IMR-90 (cell line): ENCODE results near the gene TSC22D3. TPM values are rescaled to one million over a fixed set of nuclear protein-coding genes. Genes with fewer than 3 reads are reported as not detected.

Source experiments
- ATAC-seq: fragments of 200-7000 bp; cut with Tn5 transposase; 2 replicates; pipeline ENCODE4 v1.9.1; 2020; ENCODE audit warnings: low read depth, mild to moderate bottlenecking, moderate library complexity
- BruUV-seq: library from RNA; stranded (reverse); fragments of 400-500 nt; replicated peaks from 2 replicates; lab custom pipeline; 2021; lab: Mats Ljungman, UMichigan
- CTCF ChIA-PET: fragments of 300-600 bp; formaldehyde crosslinking; extraction: SDS; loops from one replicate; lab custom pipeline; 2021; ENCODE audit warnings: antibody characterized with exemption; lab: Yijun Ruan, JAX
- POLR2A ChIA-PET: fragments of 300-600 bp; sonication (Branson Sonifier 250); formaldehyde crosslinking; loops from one replicate; lab custom pipeline; 2022; ENCODE audit warnings: antibody characterized with exemption; ENCODE audit not compliant: unreplicated experiment; lab: Charles Lee
- DNase-seq: peaks from one replicate; pipeline ENCODE4 v3.0.0; 2013
- H2AFZ ChIP-seq: replicated peaks from 2 replicates; pipeline ENCODE3; 2013; ENCODE audit warnings: low read length, mild to moderate bottlenecking; ENCODE audit not compliant: poor library complexity
- H2AK5ac ChIP-seq: 2 replicates; pipeline ENCODE4 v1.6.1; 2013; ENCODE audit warnings: low read depth, low read length, inconsistent platforms
- H2AK9ac ChIP-seq: replicated peaks from 2 replicates; pipeline ENCODE3; 2013; ENCODE audit warnings: mild to moderate bottlenecking, low read depth, low read length, moderate library complexity; ENCODE audit not compliant: poor library complexity
- H2BK120ac ChIP-seq: 2 replicates; pipeline ENCODE4 v1.6.1; 2013; ENCODE audit warnings: low read depth, low read length, inconsistent platforms
- H2BK15ac ChIP-seq: 3 replicates; pipeline ENCODE4 v1.6.1; 2013; ENCODE audit warnings: low read depth, low read length, inconsistent platforms
- H2BK20ac ChIP-seq: 2 replicates; pipeline ENCODE4 v1.6.1; 2013; ENCODE audit warnings: low read depth, mild to moderate bottlenecking, inconsistent platforms, low read length, moderate library complexity
- H2BK5ac ChIP-seq: 2 replicates; pipeline ENCODE4 v1.6.1; 2013; ENCODE audit warnings: mild to moderate bottlenecking, low read depth, low read length, inconsistent platforms; ENCODE audit not compliant: poor library complexity, severe bottlenecking
- H3K14ac ChIP-seq: replicated peaks from 2 replicates; pipeline ENCODE4 v1.6.1; 2013; ENCODE audit warnings: low read depth, low read length, inconsistent platforms
- H3K18ac ChIP-seq: 2 replicates; pipeline ENCODE4 v1.6.1; 2013; ENCODE audit warnings: low read depth, low read length, control low read depth
- H3K23ac ChIP-seq: 2 replicates; pipeline ENCODE4 v1.6.1; 2013; ENCODE audit warnings: low read depth, low read length, inconsistent platforms
- H3K27ac ChIP-seq: 2 replicates; pipeline ENCODE4 v1.5.1; 2013; ENCODE audit warnings: mild to moderate bottlenecking, control low read depth, low read length; ENCODE audit not compliant: insufficient read depth
- H3K27me3 ChIP-seq: 2 replicates; pipeline ENCODE4 v1.6.1; 2013; ENCODE audit warnings: low read length; ENCODE audit not compliant: control insufficient read depth, insufficient read depth
- H3K36me3 ChIP-seq: 2 replicates; pipeline ENCODE4 v1.6.1; 2013; ENCODE audit warnings: low read length, mixed read lengths; ENCODE audit not compliant: control insufficient read depth, insufficient read depth
- H3K4ac ChIP-seq: 2 replicates; pipeline ENCODE4 v1.6.1; 2013; ENCODE audit warnings: low read depth, low read length, inconsistent platforms
- H3K4me1 ChIP-seq: 2 replicates; pipeline ENCODE4 v1.6.1; 2013; ENCODE audit warnings: low read length, mixed read lengths; ENCODE audit not compliant: control insufficient read depth, insufficient read depth
- H3K4me2 ChIP-seq: 2 replicates; pipeline ENCODE4 v1.6.1; 2013; ENCODE audit warnings: low read depth, mild to moderate bottlenecking, control low read depth, low read length, moderate library complexity
- H3K4me3 ChIP-seq: 2 replicates; pipeline ENCODE4 v1.5.1; 2013; ENCODE audit warnings: low read depth, mild to moderate bottlenecking, control low read depth, low read length, moderate library complexity; ENCODE audit not compliant: insufficient read depth
- H3K56ac ChIP-seq: 2 replicates; pipeline ENCODE4 v1.6.1; 2013; ENCODE audit warnings: low read length, inconsistent platforms; ENCODE audit not compliant: insufficient read depth; ENCODE audit errors: extremely low read depth
- H3K79me1 ChIP-seq, 2 experiments: 2 replicates each; pipeline ENCODE4 v1.6.1; 2013; ENCODE audit warnings: low read length in 2 of 2, inconsistent platforms in 1 of 2, low read depth in 1 of 2
- H3K9ac ChIP-seq: 2 replicates; pipeline ENCODE4 v1.6.1; 2013; ENCODE audit warnings: low read depth, low read length, control low read depth
- H3K9me1 ChIP-seq: 2 replicates; pipeline ENCODE4 v1.6.1; 2013; ENCODE audit warnings: low read length, inconsistent platforms; ENCODE audit not compliant: insufficient read depth
- H3K9me3 ChIP-seq: 2 replicates; pipeline ENCODE4 v1.6.1; 2013; ENCODE audit warnings: low read length; ENCODE audit not compliant: control insufficient read depth, insufficient read depth
- H4K20me1 ChIP-seq: 2 replicates; pipeline ENCODE4 v1.6.1; 2013; ENCODE audit warnings: low read length, inconsistent platforms; ENCODE audit not compliant: insufficient read depth
- H4K5ac ChIP-seq: 2 replicates; pipeline ENCODE4 v1.6.1; 2013; ENCODE audit warnings: mild to moderate bottlenecking, low read depth, low read length, control low read depth
- H4K8ac ChIP-seq, 2 experiments: 2 replicates each; pipeline ENCODE4 v1.6.1; 2013; ENCODE audit warnings: low read depth in 2 of 2, low read length in 2 of 2, control low read depth in 1 of 2, inconsistent platforms in 1 of 2
- H4K91ac ChIP-seq: 2 replicates; pipeline ENCODE4 v1.6.1; 2013; ENCODE audit warnings: low read depth, low read length, inconsistent platforms; ENCODE audit not compliant: insufficient read depth
- BHLHE40 ChIP-seq: fragments of 150-350 bp; IDR thresholded peaks from 2 replicates; pipeline ENCODE4 v1.6.1; 2016; ENCODE audit warnings: mild to moderate bottlenecking, low read depth, low read length
- CHD1 ChIP-seq: IDR thresholded peaks from 2 replicates; pipeline ENCODE4 v1.6.1; 2012; ENCODE audit warnings: low read depth, low read length, improper control_type of control experiment
- CTCF ChIP-seq: conservative IDR thresholded peaks from 2 replicates; pipeline ENCODE4 v1.5.1; 2012; ENCODE audit warnings: mild to moderate bottlenecking, low read depth, low read length, improper control_type of control experiment
- MAFK ChIP-seq: IDR thresholded peaks from 2 replicates; pipeline ENCODE4 v1.6.1; 2012; ENCODE audit warnings: low read depth, low read length, improper control_type of control experiment
- MAZ ChIP-seq: IDR thresholded peaks from 2 replicates; pipeline ENCODE4 v1.6.1; 2012; ENCODE audit warnings: low read depth, mild to moderate bottlenecking, low read length, improper control_type of control experiment, moderate library complexity, borderline replicate concordance
- MXI1 ChIP-seq: IDR thresholded peaks from 2 replicates; pipeline ENCODE4 v1.6.1; 2012; ENCODE audit warnings: low read depth, mild to moderate bottlenecking, low read length, moderate library complexity, borderline replicate concordance
- NFE2L2 ChIP-seq: fragments of 150-350 bp; IDR thresholded peaks from 2 replicates; pipeline ENCODE4 v1.6.1; 2016; ENCODE audit warnings: low read depth, mild to moderate bottlenecking, low read length
- RAD21 ChIP-seq: IDR thresholded peaks from 2 replicates; pipeline ENCODE4 v1.6.1; 2012; ENCODE audit warnings: low read length, improper control_type of control experiment
- RCOR1 ChIP-seq: IDR thresholded peaks from 2 replicates; pipeline ENCODE4 v1.6.1; 2012; ENCODE audit warnings: mild to moderate bottlenecking, low read length, improper control_type of control experiment; ENCODE audit not compliant: insufficient replicate concordance
- RFX5 ChIP-seq: IDR thresholded peaks from 2 replicates; pipeline ENCODE4 v1.8.0; 2012; ENCODE audit warnings: low read depth, mild to moderate bottlenecking, low read length, moderate library complexity
- SMC3 ChIP-seq: fragments of 150-350 bp; IDR thresholded peaks from 2 replicates; pipeline ENCODE4 v1.6.1; 2016; ENCODE audit warnings: low read depth, mild to moderate bottlenecking, antibody characterized with exemption, low read length, moderate library complexity
- USF2 ChIP-seq: fragments of 150-350 bp; IDR thresholded peaks from 2 replicates; pipeline ENCODE4 v1.6.1; 2017; ENCODE audit warnings: mild to moderate bottlenecking, antibody characterized with exemption, low read length, low read depth
- WGBS, 2 experiments: methylation state at CpG; one replicate each; pipeline versions ENCODE4 v1.1.5 to v1.1.7; 2013; ENCODE audit warnings: missing lambda C conversion rate in 2 of 2; ENCODE audit not compliant: insufficient read length in 1 of 2; ENCODE audit errors: extremely low coverage in 2 of 2; 5-methylcytosine and 5-hydroxymethylcytosine counted together
- dilution Hi-C: fragments of 300-500 bp; cut with HindIII; formaldehyde crosslinking; loops from one replicate; pipeline ENCODE4 v1.14.3; 2018; ENCODE audit warnings: low sequenced_read_pairs; ENCODE audit not compliant: unreplicated experiment
- in situ Hi-C: fragments of 300-500 bp; cut with MboI; formaldehyde crosslinking; loops from 3 replicates; pipeline ENCODE4 v1.14.3; 2019; ENCODE audit warnings: low sequenced_read_pairs, inconsistent platforms, mixed read lengths
- intact Hi-C: fragments of 100-400 bp; cut with micrococcal nuclease; formaldehyde crosslinking; loops from 2 replicates; pipeline ENCODE4 v1.10.0; 2022
- polyA plus RNA-seq, 3 experiments: library from polyadenylated mRNA; depleted of rRNA; stranded (reverse); fragments of >200 nt; gene quantifications; 2 replicates each; pipeline ENCODE4 v1.2.3, GENCODE V29; 2012; ENCODE audit warnings: low replicate concordance in 1 of 3
- total RNA-seq: library from RNA; depleted of rRNA; stranded (reverse); fragments of >200 nt; gene quantifications from 2 replicates; pipeline ENCODE4 v1.2.3, GENCODE V29; 2012

Gene TSC22D3
- total and polyA plus RNA-seq, 2 of the 4 experiments (the other 2 are of a cell fraction): 9.9 to 14.0 TPM

- H3K9me3 ChIP-seq: no peaks in the 10 kb centered on the region
- no peaks in the 10 kb centered on the region for H3K4me1 ChIP-seq
- H3K79me1 ChIP-seq: no peaks in the 10 kb centered on the region
- H4K20me1 ChIP-seq: no peaks in the 10 kb centered on the region
- no peak overlapping the region for H3K23ac ChIP-seq
- no peak for DNase-seq
- dilution Hi-C loops (no loop called here), intact Hi-C loops (no loop called here), in situ Hi-C loops (no loop called here)
- H4K91ac ChIP-seq: no peak overlapping the region
- BruUV-seq: no TSS peak
- H3K4ac ChIP-seq: no peak overlapping the region
- H3K14ac ChIP-seq: no peak overlapping the region
- peaks cover 40% of the 10 kb centered on the region for H3K27me3 ChIP-seq
- H2BK120ac ChIP-seq: no peak overlapping the region
- TF ChIP-seq RAD21 (no peak), USF2 (no peak), MAFK (no peak), RFX5 (no peak), MAZ (no peak), MXI1 (no peak), CHD1 (no peak), CTCF (no peak), RCOR1 (no peak), NFE2L2 (no peak), SMC3 (no peak), BHLHE40 (no peak)
- H2AFZ ChIP-seq: no peak overlapping the region
- H3K4me2 ChIP-seq: no peak overlapping the region
- H3K9ac ChIP-seq: no peak overlapping the region
- no peaks in the 10 kb centered on the region for H3K9me1 ChIP-seq
- no peaks in the 10 kb centered on the region for H3K36me3 ChIP-seq
- H3K18ac ChIP-seq: no peak overlapping the region
- H2BK5ac ChIP-seq: no peak overlapping the region
- no peak for ATAC-seq
- ChIA-PET CTCF (no interaction called here), POLR2A (no interaction called here)
- no peak overlapping the region for H4K8ac ChIP-seq
- no peak overlapping the region for H2BK20ac ChIP-seq
- H3K4me3 ChIP-seq: no peak overlapping the region
- H2AK5ac ChIP-seq: no peak overlapping the region
- H2BK15ac ChIP-seq: no peak overlapping the region
- no peak overlapping the region for H4K5ac ChIP-seq
- H3K56ac ChIP-seq: no peak overlapping the region
- no peak overlapping the region for H3K27ac ChIP-seq
- 74% methylated on average over 5 of the region's 9 CpGs; no CpG with 5 or more reads in 1 of the 2 experiments for WGBS, 2 experiments
- no peak overlapping the region for H2AK9ac ChIP-seq
Measured at GRCh38 chrX:107773906-107774435, 1.6 kb downstream of the TSC22D3 start.
